Measurements from ENCODE around the gene CD40LG. TPM values are rescaled to one million over a fixed set of nuclear protein-coding genes. Genes with fewer than 3 reads are reported as not detected.

CD40LG gene
- under 1 TPM in 3 of 4 donors, not detected in 1; 0.27 to 0.36 (median 0.33) TPM for total RNA-seq
- polyA plus RNA-seq = 1 to 10 TPM in 1 of 3 donors, not detected in 2; 2.6 TPM

DNA sequence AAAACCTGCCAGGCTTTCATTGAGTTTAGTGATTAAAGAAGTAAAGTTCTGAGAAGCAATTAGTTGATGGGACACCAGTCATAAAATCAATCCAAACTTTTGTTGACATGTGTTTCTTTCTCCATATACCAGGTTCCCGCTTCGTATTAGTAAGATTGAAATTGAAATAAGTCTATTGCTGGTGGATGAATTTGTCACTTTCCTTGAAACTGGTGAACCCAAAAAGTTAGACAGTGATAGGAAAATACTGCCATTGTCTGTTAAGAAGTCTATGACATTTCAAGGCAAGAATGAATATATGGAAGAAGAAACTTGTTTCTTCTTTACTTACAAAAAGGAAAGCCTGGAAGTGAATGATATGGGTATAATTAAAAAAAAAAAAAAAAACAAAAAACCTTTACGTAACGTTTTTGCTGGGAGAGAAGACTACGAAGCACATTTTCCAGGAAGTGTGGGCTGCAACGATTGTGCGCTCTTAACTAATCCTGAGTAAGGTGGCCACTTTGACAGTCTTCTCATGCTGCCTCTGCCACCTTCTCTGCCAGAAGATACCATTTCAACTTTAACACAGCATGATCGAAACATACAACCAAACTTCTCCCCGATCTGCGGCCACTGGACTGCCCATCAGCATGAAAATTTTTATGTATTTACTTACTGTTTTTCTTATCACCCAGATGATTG is at the start of gene CD40LG:
Gene CD40LG, plus strand, starts transcription at position 482 of the 684 bp plus-strand sequence. Its CDS starts 91 bp downstream, at position 573.
- no peak within 1 kb of the TSS for H3K27ac ChIP-seq
- H3K27me3 ChIP-seq = no peaks in the 10 kb centered on the region
- intact Hi-C loops (cut with DNase I) = no loop called here
- H3K36me3 ChIP-seq = no peaks in the 10 kb centered on the region
- no peaks in the 10 kb centered on the region for H3K4me1 ChIP-seq
- H3K9me3 ChIP-seq = no peaks in the 10 kb centered on the region
- whole genome bisulfite sequencing, 2 donors = 82 to 87% methylated on average over 10 of the region's 10 CpGs
- DNase-seq = no peak
- no peak within 1 kb of the TSS for H3K4me3 ChIP-seq
- TF ChIP-seq POLR2AphosphoS5 (IDR thresholded peaks at IDR 0.05) = no peak
- TF ChIP-seq CTCF (IDR thresholded peaks at IDR 0.05) = no peak
- TF ChIP-seq EP300 (IDR thresholded peaks at IDR 0.05) = no peak
- TF ChIP-seq POLR2A (IDR thresholded peaks at IDR 0.05) = no peak

DNA sequence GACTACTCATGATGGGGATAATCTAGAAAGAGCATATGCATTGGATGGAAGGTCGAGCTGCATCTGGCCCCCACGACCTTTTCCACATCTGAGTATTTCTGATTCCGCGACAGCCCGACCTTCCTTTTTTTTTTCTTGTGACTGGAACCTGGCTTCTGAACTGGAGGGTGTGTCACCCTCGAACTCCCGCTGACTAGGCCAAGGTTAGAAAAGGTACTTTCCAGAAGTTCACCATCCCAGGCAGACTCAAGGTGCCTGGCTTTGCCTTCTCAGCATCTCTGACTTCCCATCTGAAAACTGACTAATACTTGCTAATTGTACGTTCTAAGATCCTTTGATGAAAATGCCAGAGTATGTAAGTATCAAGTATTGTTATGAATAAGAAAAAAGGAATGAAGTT is 49.3 kb upstream of the CD40LG start:
- Histone ChIP-seq H3K27ac (no peak overlapping the region), H3K27me3 (no peaks in the 10 kb centered on the region), H3K4me3 (no peak overlapping the region), H3K4me1 (no peaks in the 10 kb centered on the region), H3K9me3 (no peaks in the 10 kb centered on the region), H3K36me3 (no peaks in the 10 kb centered on the region)
- no peak for TF ChIP-seq POLR2AphosphoS5 (IDR thresholded peaks at IDR 0.05)
- DNase-seq = no peak
- 52 to 73% methylated on average over 8 of the region's 8 CpGs for WGBS, 2 donors
- intact Hi-C loops (cut with DNase I) = no loop called here

DNA sequence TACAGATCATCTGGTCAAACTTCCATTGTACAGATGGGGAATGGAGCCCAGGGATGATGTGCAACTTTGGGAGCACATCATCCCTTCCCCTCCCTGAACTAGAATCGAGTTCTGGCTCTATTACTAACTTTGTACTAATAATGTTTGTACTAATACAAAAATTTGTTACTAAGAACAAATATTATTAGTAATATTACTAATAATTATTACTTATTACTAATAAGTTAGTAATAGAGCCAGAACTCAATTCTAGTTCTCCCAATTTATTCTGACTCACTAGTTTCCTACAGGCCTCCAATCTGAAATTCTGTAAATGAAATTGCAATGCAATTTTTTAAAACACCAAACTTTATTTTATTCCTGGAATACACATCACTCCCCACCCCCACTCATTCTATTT is 47.9 kb upstream of the CD40LG start:
- H3K36me3 ChIP-seq = no peaks in the 10 kb centered on the region
- TF ChIP-seq CTCF (IDR thresholded peaks at IDR 0.05) (no peak), POLR2A (IDR thresholded peaks at IDR 0.05) (no peak)
- no peaks in the 10 kb centered on the region for H3K9me3 ChIP-seq
- intact Hi-C loops (cut with DNase I) = no loop called here
- no peaks in the 10 kb centered on the region for H3K27me3 ChIP-seq
- H3K4me3 ChIP-seq = no peak overlapping the region
- no peak for DNase-seq
- no peaks in the 10 kb centered on the region for H3K4me1 ChIP-seq
- H3K27ac ChIP-seq = no peak overlapping the region
- 29 to 65% methylated on average over 1 of the region's 1 CpG for WGBS, 2 donors

DNA sequence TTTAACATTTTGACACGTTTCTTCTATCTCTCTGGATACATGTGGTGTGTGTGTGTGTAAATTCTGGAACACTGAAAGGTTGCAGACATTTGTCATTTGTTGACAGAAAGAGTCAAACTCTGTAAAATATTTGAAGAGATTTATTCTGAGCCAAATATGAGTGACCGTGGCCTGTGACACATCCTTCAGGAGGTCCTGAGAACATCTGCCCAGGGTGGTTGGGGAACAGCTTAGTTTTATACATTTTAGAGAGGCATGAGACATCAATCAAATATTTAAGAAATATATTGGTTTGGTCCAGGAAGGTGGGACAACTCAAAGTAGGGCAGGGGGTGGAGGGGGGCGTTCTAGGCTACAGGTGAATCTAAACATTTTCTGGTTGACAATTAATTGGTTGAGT is 40.7 kb upstream of the CD40LG start:
- WGBS, 2 donors = 50 to 84% methylated on average over 3 of the region's 3 CpGs
- Histone ChIP-seq H3K27ac (no peak overlapping the region), H3K27me3 (no peaks in the 10 kb centered on the region), H3K4me1 (no peaks in the 10 kb centered on the region), H3K4me3 (no peak overlapping the region), H3K9me3 (no peaks in the 10 kb centered on the region), H3K36me3 (no peaks in the 10 kb centered on the region)
- no peak for TF ChIP-seq CTCF (IDR thresholded peaks at IDR 0.05)
- no peak for TF ChIP-seq POLR2AphosphoS5 (IDR thresholded peaks at IDR 0.05)
- no peak for TF ChIP-seq POLR2A (IDR thresholded peaks at IDR 0.05)
- TF ChIP-seq EP300 (IDR thresholded peaks at IDR 0.05) = no peak
- intact Hi-C loops (cut with DNase I) = no loop called here
- DNase-seq = no peak

DNA sequence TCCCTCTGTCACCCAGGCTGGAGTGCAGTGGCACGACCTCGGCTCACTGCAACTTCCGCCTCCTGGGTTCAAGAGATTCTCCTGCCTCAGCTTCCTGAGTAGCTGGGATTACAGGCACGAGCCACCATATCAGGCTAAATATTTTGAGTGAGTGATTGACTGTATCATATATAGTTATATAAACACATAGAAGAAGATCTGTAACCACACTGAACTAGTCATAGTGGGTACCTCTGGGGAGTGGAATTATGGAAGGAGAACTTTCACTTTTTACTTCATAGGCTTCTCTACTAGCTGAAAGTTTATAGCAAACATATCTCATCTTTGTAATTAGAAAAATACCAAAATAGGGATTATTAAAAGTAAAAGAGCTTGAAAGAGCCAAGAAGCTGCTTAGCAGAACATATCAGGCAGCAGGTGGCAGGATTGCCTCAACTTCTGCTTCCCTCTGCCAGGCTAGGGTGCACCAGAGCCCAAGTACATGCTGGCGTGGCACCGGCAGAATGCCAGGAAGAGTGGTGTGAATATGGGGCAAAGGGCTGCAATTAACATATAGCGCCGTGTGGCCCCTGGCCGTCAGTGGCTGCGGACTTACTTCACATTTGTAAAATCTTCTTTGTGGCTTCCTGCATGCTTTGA is 39.5 kb upstream of the CD40LG start:
- H3K4me1 ChIP-seq = no peaks in the 10 kb centered on the region
- DNase-seq = peak; percentile 64
- intact Hi-C loops (cut with DNase I) = no loop called here

More for the DNA sequence above, 39.5 kb upstream of the CD40LG start:
- Histone ChIP-seq H3K27ac (no peak overlapping the region), H3K9me3 (no peaks in the 10 kb centered on the region), H3K27me3 (no peaks in the 10 kb centered on the region), H3K36me3 (no peaks in the 10 kb centered on the region), H3K4me3 (no peak overlapping the region)
- WGBS, 2 donors = 28 to 51% methylated on average over 10 of the region's 10 CpGs
- TF ChIP-seq EP300 (IDR thresholded peaks at IDR 0.05) = no peak
- no peak for TF ChIP-seq POLR2AphosphoS5 (IDR thresholded peaks at IDR 0.05)
- TF ChIP-seq CTCF (IDR thresholded peaks at IDR 0.05) = no peak
- TF ChIP-seq POLR2A (IDR thresholded peaks at IDR 0.05) = no peak

Measured in sigmoid colon (tissue), 7 donors.